DND-41 (cell line): Measurements from ENCODE around the gene AFF3.
A peak's percentile ranks its signal among the peaks of the same experiment; 100 is the strongest.

Experiments used
- ATAC-seq: fragments of 200-7000 bp; cut with Tn5 transposase; 3 replicates; pipeline ENCODE4 v1.9.1; 2021; ENCODE audit warnings: low read depth; ENCODE audit not compliant: insufficient read depth
- DNase-seq: peaks from one replicate; pipeline ENCODE4 v3.0.0-alpha.2; 2020
- H2AFZ ChIP-seq: 2 replicates; pipeline ENCODE4 v1.6.0; 2012; ENCODE audit warnings: low read depth, low read length
- H3K27ac ChIP-seq: 2 replicates; pipeline ENCODE4 v1.5.1; 2012; ENCODE audit warnings: low read length, inconsistent platforms
- H3K27me3 ChIP-seq: fragments of 200-600 bp; sonication (generic); 2 replicates; pipeline ENCODE4 v1.6.0; 2012; ENCODE audit warnings: low read length, mild to moderate bottlenecking, inconsistent platforms; ENCODE audit not compliant: insufficient read depth, poor library complexity
- H3K36me3 ChIP-seq: 2 replicates; pipeline ENCODE4 v1.5.1; 2012; ENCODE audit warnings: low read length, inconsistent platforms; ENCODE audit not compliant: insufficient read depth
- H3K4me1 ChIP-seq: 2 replicates; pipeline ENCODE4 v1.5.1; 2012; ENCODE audit warnings: mild to moderate bottlenecking, low read length; ENCODE audit not compliant: insufficient read depth
- H3K4me2 ChIP-seq: 2 replicates; pipeline ENCODE4 v1.6.0; 2012; ENCODE audit warnings: mild to moderate bottlenecking, moderate library complexity, low read length, inconsistent platforms; ENCODE audit not compliant: insufficient read depth
- H3K4me3 ChIP-seq, 2 experiments: fragments of 200-600 bp in 1 of 2; shearing (Covaris generic) in 1 of 2; 2 replicates each; pipeline ENCODE4 v1.5.1; 2012 to 2016; ENCODE audit warnings: inconsistent platforms in 2 of 2, low read length in 2 of 2, mild to moderate bottlenecking in 2 of 2, low read depth in 1 of 2, moderate library complexity in 1 of 2
- H3K79me2 ChIP-seq: 2 replicates; pipeline ENCODE4 v1.6.0; 2012; ENCODE audit warnings: low read length, inconsistent platforms; ENCODE audit not compliant: insufficient read depth
- H3K9ac ChIP-seq: 2 replicates; pipeline ENCODE4 v1.6.0; 2012; ENCODE audit warnings: low read depth, mild to moderate bottlenecking, inconsistent platforms, low read length, moderate library complexity
- H3K9me3 ChIP-seq: 2 replicates; pipeline ENCODE4 v1.5.1; 2012; ENCODE audit warnings: low read length, moderate library complexity, mild to moderate bottlenecking, inconsistent platforms; ENCODE audit not compliant: insufficient read depth, severe bottlenecking
- H4K20me1 ChIP-seq: 2 replicates; pipeline ENCODE4 v1.6.0; 2012; ENCODE audit warnings: low read length; ENCODE audit not compliant: insufficient read depth
- EZH2 ChIP-seq: IDR thresholded peaks from 3 replicates; pipeline ENCODE4 v1.6.1; 2012; ENCODE audit warnings: borderline replicate concordance, low read depth, mild to moderate bottlenecking, moderate library complexity, low read length, inconsistent platforms; ENCODE audit not compliant: severe bottlenecking
- TF ChIP-seq, protein P1 (sequence below): IDR thresholded peaks from 2 replicates; pipeline ENCODE4 v1.5.1; 2012; ENCODE audit warnings: borderline replicate concordance, low read length, moderate library complexity, mild to moderate bottlenecking; ENCODE audit not compliant: poor library complexity, severe bottlenecking; ENCODE audit errors: extremely low read depth

Gene AFF3

GRCh38 chr2:99602476-99602875 lies 539.9 kb downstream of the AFF3 start:
- no peak for DNase-seq
- TF ChIP-seq, protein P1, sequence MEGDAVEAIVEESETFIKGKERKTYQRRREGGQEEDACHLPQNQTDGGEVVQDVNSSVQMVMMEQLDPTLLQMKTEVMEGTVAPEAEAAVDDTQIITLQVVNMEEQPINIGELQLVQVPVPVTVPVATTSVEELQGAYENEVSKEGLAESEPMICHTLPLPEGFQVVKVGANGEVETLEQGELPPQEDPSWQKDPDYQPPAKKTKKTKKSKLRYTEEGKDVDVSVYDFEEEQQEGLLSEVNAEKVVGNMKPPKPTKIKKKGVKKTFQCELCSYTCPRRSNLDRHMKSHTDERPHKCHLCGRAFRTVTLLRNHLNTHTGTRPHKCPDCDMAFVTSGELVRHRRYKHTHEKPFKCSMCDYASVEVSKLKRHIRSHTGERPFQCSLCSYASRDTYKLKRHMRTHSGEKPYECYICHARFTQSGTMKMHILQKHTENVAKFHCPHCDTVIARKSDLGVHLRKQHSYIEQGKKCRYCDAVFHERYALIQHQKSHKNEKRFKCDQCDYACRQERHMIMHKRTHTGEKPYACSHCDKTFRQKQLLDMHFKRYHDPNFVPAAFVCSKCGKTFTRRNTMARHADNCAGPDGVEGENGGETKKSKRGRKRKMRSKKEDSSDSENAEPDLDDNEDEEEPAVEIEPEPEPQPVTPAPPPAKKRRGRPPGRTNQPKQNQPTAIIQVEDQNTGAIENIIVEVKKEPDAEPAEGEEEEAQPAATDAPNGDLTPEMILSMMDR, result no peak
- TF ChIP-seq EZH2, result no peak
- Histone ChIP-seq H3K4me3 (no peak overlapping the region), H3K36me3 (no peaks in the 10 kb centered on the region), H4K20me1 (no peaks in the 10 kb centered on the region), H3K27me3 (no peaks in the 10 kb centered on the region), H3K4me2 (no peak overlapping the region), H3K9me3 (no peaks in the 10 kb centered on the region), H3K27ac (no peak overlapping the region), H2AFZ (no peak overlapping the region), H3K4me1 (no peaks in the 10 kb centered on the region), H3K79me2 (no peaks in the 10 kb centered on the region), H3K9ac (no peak overlapping the region)
- ATAC-seq, result no peak

DNA sequence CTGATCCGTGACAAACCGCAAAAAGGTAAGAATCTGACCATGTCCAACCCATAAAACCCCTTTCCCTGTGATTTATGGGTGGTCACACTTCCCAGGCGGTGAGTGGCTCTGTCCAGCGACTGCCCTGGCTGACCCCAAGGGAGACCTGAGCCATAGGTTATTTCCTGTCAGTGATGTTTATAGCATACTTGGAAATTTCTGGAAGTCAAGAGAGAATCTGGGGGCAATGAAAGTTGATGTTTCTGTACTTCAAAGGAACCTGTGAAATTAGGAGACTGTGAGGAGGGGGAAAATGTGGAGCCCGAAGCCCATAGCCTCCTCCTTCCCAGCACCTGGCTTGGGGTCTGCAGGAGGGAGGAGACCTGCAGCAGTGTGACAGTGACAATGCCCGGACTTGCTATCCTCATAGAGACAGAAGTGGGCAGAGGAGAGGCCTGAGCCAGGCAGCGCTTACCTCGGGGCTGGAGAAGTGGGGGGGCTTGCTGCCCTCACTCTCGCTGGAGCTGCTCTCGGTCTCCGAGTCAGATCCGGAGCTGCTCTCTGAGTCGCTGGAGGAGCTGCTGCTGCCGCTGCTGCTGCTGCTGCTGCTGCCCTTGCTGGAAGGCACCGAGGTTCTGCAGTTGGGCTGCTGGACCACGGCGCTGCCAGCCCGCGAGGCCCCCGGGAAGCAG lies 541.3 kb downstream of the AFF3 start:
- no peaks in the 10 kb centered on the region for H3K9me3 ChIP-seq
- DNase-seq, result no peak
- no peak overlapping the region for H3K4me3 ChIP-seq
- H3K27me3 ChIP-seq, result no peaks in the 10 kb centered on the region
- H3K79me2 ChIP-seq, result no peaks in the 10 kb centered on the region
- H3K4me1 ChIP-seq, result no peaks in the 10 kb centered on the region
- no peak overlapping the region for H3K9ac ChIP-seq
- H4K20me1 ChIP-seq, result no peaks in the 10 kb centered on the region
- no peak overlapping the region for H3K27ac ChIP-seq
- no peak for ATAC-seq
- H3K36me3 ChIP-seq, result no peaks in the 10 kb centered on the region
- no peak overlapping the region for H3K4me2 ChIP-seq
- no peak overlapping the region for H2AFZ ChIP-seq
- no peak for TF ChIP-seq EZH2
- TF ChIP-seq, protein P1, result no peak

GRCh38 chr2:99598441-99598840 lies 543.9 kb downstream of the AFF3 start:
- H3K4me1 ChIP-seq, result no peaks in the 10 kb centered on the region
- DNase-seq, result no peak
- no peak overlapping the region for H3K4me2 ChIP-seq
- H3K9me3 ChIP-seq, result no peaks in the 10 kb centered on the region
- no peaks in the 10 kb centered on the region for H3K27me3 ChIP-seq
- TF ChIP-seq, protein P1, result no peak
- no peak for TF ChIP-seq EZH2
- H3K4me3 ChIP-seq, result no peak overlapping the region
- H3K9ac ChIP-seq, result no peak overlapping the region
- H3K27ac ChIP-seq, result no peak overlapping the region
- no peaks in the 10 kb centered on the region for H3K79me2 ChIP-seq
- H4K20me1 ChIP-seq, result no peaks in the 10 kb centered on the region
- 0 out of 3 replicates have a peak, but pooled peaks have one; percentile 14 for ATAC-seq
- peaks cover 5% of the 10 kb centered on the region; the same call in 1 of the 2 replicates for H3K36me3 ChIP-seq
- H2AFZ ChIP-seq, result no peak overlapping the region
